RKO (cell line): ENCODE measurements around the gene C10orf105.

ENCODE experiments used
- DNase-seq: peaks from one replicate; pipeline ENCODE4 v3.0.0-alpha.2; 2016; ENCODE audit warnings: low spot score

Gene C10orf105

DNA sequence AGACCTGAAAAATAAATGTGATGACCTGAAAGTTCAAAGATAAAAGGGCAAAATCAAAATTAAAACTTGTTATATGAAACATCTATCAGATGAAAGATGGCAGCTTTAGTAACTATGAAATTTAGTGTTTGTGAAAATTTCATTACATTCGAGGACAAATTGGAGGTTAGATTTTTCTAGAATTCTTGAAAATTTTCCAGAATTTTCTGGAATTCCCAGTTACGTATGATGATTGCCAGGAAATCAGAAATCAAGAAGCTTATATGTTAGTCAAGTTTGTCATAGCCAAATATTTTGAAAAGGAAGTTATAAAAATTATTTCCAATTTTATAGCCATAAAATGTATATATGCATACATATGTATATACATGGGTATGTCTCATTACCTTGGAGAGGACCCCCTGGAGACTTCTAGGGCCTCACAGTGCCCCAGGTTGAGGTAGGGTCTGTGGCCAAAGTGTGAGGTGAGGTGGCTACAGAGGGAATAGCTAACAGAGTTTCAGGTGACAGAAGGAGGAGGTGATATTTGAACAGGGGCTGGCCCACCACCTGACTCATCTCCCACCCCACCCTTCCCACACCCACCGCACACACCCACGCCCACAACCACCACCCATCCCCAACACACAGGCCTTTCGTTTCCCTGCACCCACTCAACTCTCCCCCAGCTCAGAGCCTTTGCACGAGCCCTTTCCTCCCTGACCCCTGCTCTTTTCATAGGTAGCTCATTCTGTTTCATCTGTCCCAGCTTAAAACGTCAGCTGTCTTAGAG lies 21.5 kb downstream of the C10orf105 start:
- no peak for DNase-seq

DNA sequence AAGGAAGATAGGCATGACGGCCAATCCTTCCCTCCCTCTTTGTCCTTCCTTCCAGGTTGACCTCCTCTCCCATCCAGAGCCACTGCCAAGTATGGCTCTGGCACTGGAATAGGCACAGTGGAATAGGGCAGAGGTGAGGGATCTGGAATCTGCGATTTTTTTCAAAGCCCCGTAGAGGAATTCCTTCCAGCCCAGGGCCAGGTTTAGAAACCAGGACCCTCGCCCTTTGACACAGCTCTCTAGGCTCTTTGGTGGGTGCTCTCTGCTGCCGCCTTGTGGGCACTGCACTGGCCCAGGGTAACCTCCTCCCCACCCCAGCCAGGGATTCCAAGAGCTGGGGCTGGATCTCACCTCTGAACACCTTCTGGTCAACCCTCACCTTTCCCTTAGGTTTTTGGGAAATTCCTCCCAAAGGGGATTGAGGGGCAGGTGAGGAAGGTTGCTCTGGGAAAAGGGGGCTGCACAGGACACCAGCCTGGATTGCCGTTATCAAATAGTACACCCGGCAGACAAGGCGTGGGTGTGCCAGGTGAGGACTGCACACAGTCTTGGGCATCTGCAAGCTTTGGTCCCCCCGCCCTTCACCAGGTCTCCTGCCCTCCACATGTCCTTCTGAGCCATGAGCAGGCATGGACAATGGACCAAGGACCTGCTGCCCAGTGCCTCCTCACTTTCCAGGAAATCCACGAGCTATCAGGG lies 22.8 kb downstream of the C10orf105 start:
- peak; percentile 27 for DNase-seq

DNA sequence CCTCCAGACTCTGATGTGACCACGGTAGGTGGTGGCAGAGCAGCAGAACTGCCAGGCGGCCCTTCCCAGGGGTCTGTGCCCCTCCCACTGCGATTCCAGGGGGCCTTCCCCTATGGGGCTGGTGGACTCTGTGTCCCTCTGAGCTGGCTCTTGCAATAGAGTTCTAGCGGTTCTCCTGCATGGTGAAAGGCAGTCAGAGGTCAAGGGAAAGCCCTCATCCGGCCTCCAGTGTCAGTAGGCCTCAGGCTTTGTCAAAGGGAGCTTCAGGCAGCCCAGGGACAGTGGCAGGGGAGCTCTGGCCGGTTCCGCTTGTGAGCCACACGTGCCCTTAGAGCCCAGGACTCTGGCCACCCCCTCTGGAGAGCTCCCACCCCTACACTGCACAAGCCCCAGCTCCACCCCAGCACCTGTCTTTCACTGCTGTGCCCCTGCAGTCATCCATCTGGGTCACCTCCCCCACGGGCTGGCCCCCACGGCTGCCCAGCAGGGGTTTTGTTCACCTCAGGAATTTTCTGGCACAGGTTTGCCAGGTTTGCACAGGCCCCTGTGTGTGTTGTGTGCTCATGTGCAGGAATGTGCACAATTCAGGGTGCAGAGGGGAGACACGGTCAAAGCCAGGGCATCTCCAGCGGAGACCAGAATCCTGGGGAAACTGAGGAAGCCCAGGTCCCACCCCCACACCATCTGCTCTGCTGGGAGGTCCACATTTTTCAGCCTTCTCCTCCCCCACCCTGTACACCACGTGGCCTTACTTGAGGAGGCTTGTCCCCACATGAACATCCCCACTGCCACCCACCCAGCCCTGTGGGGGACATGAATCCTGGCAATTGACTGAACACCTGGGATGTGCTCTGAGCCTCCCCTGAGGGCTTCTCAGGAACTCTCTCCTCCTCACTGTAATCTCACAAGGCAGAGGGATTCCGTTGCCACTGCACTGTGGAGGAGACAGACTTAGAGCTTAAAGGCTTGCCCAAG lies 23.8 kb downstream of the C10orf105 start:
- no peak for DNase-seq

DNA sequence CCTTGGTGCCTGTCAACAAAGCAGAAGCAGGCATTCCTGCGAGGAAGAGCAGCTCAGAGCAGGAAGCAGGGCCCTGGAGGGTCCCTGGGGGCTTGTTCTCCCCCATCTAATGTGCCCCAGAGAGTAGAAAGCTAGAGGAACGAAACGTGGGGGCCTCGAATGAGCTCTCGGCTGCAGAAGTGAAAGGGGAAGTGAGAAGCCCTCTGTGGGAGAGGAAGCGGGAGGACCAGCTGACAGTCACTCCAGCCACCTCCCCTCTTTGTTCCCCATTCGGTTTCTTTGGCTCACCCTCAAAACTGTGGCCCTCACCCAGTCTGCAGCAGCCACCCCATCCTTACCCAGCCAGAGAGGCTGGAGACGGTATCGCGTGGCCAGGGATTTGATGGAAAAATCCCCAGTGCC lies 25.0 kb downstream of the C10orf105 start:
- DNase-seq: no peak

DNA sequence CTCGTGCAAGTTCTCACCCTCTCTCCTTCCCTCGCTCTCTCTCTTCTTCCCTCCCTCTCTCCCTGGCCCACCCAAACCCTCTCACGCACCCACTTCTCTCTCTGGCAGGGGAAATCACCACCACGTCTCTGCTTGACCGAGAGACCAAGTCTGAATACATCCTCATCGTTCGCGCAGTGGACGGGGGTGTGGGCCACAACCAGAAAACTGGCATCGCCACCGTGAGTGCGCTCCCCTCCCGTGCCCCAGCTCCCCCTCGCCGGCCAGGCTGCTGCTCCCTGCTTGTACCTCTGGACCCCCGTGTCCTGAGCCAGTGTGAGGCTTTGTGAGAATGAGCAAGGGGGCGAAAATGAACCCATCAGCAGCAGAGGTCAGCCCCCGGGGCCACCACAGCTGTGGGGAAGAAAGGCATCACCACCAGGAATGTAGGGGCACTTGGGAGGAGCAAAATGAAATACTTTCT lies 25.5 kb downstream of the C10orf105 start:
- DNase-seq: no peak

DNA sequence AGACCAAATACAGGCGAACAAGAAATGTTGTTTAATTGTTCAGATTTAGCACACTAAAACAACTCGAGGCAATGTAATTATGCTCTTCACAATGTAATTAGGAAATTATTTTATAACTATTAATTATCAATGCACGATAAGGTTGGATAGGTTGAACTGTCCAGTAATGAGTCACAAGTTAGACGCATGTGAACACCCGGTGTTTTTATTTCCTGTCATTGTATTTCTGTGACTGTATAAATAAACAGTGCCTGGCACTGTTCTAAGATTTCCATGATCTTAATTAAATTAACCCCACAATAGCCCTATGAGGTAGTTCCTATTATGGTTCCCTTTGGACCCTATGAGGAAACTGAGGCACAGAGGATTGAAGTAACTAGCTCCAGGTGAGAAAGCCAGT lies 26.2 kb downstream of the C10orf105 start:
- no peak for DNase-seq

DNA sequence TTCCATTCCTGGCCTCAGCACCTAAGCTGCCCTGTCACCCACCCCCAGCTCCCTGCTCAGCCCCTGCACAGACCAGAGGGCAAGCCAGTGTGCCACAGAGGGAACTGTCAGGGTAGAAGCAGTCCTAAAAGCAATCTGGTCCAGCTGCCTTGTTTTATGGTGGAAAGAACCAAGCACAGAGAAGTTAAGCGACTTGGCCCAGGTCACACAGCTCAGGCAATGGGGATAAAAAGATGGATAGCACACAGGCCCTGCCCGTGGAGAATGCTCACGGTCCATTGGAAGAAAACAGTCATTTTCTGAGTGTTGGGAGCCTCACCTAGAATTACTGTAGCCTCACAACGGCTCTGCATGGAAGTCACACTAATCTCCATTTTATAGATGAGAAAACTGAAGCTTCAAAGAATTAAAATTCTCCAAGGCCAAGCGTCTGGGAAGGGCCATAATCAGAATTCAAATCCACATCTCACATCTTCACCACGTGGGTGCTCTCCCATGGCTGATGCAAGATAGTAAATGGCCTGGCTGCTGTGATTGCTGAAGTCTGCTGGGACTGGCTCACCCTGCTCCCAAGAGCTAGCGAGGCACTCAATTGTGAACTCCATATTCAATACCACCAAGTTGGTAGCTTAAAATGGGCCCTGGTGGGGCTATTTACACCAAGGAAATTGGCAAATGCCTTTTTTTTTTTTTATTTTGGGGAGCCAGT lies 26.8 kb downstream of the C10orf105 start:
- DNase-seq: no peak

DNA sequence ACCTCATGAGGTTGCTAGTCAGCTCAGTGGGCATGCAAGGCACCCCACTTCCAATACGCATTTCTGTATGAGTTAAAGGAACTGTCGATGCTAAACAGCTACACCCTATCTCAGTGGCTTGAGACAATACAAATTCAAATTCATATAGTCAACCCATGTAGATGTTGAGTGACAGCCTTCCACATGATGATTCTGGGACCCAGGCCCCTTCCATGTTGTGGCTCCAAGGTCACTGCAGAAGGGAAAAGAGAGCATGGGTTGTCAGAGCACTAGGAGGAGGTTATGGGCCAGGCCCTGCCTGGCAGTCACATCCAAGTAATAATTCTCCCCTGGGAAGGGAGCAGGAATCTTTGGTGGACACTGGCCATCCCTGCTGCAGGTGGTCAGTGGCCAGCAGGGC lies 28.2 kb downstream of the C10orf105 start:
- no peak for DNase-seq

DNA sequence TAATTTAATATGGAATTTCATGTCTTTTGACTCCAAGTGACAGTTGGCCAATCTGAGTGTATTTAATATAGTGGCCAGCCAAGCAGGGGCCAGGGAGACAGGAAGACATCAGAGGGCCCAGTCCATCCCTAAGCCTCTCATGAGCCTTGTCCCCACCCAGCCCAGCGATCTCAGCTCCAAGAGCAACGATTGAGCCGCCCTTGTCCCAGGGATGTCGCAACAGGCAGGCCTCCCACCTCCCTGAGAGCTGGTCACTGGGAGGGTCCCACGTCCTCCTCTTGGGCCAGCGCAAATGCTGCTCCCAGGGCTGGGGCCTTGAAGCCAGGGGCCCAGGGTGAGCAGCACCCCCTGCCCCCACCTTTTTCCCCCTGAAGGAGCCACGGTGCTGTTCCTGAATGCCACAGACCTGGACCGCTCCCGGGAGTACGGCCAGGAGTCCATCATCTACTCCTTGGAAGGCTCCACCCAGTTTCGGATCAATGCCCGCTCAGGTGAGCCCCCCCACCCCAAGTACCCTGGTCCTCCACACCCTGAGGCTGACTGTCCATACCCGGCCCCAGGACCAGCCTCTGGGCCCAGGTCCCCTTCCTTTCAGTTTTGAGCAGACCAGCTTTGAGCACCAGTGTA lies 29.4 kb downstream of the C10orf105 start:
- no peak for DNase-seq

DNA sequence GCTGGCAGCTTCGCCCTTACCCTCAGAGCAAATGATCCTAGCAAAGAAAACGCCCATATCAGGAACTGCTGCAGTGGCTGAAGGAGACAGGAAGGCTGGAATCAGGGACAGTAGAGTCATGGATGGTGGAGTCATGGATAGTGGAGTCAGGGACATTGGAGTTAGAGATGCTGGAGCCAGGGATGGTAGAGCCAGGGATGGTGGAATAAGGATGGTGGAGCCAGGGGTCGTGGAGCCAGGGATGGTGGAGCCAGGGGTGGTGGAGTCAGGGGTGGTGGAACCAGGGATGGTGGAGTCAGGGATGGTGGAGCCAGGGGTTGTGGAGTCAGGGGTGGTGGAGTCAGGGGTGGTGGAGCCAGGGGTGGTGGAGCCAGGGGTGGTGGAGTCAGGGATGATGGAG lies 31.3 kb downstream of the C10orf105 start:
- DNase-seq: no peak

DNA sequence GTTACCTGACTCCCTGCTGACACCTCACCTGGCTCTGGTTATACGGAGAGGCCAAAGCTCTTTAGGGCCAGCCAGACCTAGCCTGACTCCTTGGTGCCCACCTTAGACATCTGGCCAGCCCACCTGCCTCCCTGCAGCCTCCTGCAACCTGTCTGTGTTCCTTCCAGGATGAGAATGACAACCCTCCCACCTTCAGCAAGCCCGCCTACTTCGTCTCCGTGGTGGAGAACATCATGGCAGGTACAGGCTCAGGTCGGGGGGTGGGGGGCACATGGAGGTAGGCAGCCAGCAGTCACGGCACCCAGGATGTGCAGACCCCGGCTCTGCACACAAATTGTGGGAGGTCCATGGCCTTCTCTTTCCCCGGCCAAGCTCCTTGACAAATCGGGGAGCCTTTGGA lies 32.1 kb downstream of the C10orf105 start:
- DNase-seq: no peak

DNA sequence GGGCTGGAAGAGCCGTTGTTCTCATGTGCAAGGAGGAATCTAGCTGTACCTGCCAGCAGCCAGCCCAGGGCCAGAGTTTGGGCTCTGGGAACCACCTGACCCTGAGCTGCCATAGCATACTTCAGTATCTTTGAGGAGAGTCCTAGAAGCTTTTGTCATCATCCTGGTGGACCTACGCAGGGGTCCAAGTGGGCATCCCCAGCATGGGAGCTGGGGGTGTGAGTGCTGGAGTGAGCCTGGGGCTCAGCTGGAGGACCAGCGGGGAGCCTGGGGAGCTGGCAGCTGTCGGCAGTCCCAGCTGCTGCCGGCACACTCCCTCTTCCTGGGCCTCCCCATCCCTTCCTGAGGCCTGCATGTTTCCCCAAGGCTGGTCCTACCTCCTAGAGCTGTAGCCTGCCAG lies 32.5 kb downstream of the C10orf105 start:
- no peak for DNase-seq

DNA sequence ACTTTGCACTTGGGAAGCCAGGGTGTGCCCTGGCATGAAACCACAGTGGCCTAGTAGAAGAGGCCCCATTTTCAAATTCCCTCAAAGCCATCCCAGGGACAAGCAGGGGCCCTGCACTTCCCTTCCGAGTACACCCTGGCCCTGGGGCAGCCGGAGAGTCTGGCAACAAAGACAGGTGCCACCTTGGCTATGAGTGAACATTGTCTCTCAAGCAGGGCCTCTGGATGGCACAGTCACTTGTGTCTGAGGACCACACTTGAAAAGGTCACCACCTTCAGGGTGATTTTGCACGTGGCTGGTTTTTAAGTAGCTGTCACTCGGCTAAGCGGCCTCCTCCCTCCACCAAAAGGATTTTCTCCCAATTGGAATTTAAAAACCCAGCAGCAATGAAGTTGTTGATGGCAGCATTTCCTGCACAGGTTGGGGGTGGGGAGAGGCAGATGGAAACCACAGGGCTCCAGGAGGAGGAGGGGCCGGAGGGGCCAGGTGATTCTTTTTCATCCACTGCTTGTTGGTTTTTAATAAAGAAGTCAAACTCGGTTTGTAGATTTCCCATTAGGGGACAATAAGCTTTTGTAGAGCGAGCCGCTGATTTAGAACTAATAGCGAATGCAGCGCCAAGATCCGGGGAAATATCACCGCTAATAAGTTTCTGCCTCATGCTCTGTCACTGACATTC lies 33.9 kb downstream of the C10orf105 start:
- no peak for DNase-seq

DNA sequence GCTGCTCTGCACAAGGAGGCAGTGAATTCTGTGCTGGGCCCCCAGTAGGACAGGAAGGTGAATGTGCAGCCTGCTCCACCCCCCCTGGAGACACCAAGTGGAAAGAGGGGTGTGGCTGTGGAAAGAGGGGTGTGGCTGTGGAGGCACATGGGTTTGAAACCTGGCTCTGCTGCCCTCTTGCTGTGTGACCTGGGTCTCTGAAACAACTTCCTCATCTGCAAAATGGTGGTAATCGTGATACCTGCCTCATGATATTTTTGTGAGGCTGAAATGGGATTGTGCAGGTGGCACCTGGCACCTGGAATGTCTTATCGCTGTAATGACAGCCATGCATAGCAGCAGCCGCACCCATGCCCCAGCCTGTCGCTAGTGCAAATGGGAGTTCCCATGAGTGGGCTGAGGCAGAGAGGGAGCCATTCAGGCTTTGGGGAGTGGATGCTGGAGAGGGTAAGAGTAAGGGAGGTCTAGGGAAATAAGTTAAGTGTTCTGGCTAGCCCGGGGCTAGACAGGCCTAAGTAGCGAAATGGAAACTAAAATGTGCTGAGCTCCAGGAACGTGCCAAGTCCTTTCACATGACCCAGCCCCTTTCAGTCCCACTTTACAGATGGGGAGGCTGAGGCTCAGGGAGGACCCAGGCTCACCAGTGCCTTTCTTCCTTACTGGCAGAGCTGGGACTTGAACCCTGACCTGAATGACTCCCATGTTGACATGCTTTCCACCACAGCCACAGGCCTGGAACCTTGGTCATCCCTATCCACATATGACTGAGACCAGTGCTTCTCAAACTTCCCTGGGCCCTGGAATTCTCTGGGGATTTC lies 35.0 kb downstream of the C10orf105 start:
- DNase-seq: no peak

DNA sequence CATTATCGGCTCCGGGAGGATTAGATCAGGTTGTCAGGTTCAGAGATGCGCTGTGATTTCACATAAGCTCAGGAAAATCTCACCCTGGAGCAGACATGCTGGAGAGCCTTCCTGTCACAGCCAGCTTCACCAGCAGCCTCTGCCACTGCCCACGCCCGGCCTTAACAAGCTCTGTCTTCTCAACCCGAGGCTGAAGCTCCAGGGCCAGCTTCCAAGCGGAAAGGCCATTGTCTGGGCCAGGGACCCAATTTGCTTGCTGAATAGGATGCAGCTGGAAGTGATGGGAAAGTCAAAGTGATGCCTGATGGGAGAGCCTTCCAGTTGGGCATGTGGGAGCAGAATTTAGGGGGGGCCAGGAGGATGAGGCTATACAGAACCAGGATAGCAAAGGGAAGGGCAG lies 36.3 kb downstream of the C10orf105 start:
- DNase-seq: no peak

DNA sequence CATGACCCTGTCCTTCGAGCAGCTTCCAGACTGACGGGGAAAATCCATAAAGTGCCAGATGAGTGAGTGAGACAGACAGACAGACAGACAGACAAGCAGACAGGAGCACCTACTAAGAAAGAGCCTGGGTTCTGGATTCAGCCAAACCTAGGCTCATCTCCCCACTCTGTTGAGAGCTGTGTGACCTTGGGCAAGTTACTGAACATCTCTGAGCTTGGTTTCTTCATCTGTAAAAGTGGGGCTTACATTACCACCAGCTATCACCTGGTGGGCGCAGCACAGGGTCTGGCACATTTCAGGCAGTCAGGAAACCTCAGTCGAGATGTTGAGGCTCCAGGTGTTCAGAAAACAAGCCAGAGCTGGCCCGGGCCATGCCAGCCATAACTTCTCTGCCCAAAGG lies 37.6 kb downstream of the C10orf105 start:
- no peak for DNase-seq

DNA sequence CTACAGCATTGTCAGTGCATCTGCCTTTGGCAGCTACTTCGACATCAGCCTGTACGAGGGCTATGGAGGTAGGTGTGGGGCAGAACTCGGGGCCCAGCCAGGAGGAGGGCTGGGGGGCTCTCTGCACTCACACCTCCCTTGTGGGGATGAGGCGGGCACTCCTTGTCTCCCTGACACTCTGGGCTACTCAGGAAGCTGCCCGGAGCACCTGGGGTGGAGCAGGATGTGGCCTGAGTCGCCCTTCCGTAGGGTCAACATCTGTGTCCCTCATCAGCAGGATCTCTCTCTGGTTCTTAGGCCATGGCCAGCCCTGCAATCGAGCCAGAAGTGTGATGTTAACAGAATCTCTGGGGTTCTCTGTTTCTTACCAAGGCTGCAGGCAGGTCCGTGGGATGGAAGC lies 40.2 kb downstream of the C10orf105 start:
- DNase-seq: no peak

DNA sequence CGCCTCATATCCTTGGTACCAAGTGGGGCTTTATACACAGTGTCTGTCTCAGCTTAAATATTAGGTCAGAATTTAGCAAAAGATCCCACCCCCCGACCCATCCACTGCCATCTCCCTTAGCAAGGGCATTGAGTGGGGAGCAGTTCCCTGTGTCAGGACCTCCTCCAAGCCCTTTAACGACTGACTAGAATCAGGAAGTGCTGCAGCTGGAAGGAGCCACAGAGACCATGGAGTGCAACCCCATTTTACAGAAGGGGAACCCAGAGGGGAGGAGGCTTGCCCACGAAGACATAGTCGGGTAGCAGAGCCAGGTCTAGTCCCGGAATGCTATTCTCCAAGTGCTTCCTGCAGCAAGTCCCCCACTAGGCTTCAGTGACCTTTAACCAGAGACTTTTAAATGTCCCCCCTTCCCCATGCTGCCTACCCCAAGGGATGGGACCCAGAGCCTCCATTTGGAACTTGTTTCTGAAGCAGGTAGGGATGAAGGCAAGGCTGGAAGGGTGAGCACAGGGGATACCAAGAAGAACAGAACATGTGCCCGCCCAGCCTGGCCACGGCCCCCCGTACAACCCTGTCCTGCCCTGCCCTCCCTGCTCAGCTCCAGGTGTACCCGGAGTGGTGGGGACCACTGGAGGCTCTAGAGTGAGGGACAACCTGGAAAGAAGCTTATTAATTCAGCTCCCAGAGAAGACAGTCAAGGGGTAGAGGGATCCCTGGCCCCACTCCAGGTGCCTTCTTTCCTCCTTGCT lies 41.3 kb downstream of the C10orf105 start:
- no peak for DNase-seq

DNA sequence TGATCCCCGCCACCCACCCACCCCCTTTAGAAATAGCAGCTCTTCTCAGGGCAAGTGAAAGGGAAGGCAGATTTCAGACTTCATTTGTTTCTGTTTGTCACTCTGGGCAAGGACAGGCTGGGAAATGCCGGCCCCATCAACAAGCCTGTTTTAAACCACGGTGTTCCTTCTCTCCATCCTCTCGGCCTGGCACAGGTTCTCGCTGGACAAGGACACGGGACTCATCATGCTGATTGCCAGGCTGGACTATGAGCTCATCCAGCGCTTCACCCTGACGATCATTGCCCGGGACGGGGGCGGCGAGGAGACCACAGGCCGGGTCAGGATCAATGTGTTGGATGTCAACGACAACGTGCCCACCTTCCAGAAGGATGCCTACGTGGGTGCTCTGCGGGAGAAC lies 42.3 kb downstream of the C10orf105 start:
- no peak for DNase-seq
